Prostate gland (tissue), 2 donors: Measurements from ENCODE around the gene MYOT.

ENCODE experiments used
- CTCF ChIP-seq, 4 experiments: fragments of 200-600 bp in 2 of 4; fragments of 450-650 bp in 2 of 4; sonication (generic) in 2 of 4; IDR thresholded peaks; 1 replicate in 3 of 4; 2 replicates in 1 of 4; pipeline ENCODE4 v1.5.1; 2016 to 2019; ENCODE audit warnings: antibody characterized with exemption in 4 of 4, mild to moderate bottlenecking in 2 of 4, moderate library complexity in 2 of 4
- POLR2A ChIP-seq: fragments of 450-650 bp; IDR thresholded peaks from one replicate; pipeline ENCODE4 v1.6.1; 2016; ENCODE audit warnings: antibody characterized with exemption, mild to moderate bottlenecking
- POLR2AphosphoS5 ChIP-seq: sonication (generic); formaldehyde crosslinking; IDR thresholded peaks from one replicate; pipeline ENCODE4 v1.6.1; 2017; ENCODE audit warnings: antibody characterized with exemption

DNA sequence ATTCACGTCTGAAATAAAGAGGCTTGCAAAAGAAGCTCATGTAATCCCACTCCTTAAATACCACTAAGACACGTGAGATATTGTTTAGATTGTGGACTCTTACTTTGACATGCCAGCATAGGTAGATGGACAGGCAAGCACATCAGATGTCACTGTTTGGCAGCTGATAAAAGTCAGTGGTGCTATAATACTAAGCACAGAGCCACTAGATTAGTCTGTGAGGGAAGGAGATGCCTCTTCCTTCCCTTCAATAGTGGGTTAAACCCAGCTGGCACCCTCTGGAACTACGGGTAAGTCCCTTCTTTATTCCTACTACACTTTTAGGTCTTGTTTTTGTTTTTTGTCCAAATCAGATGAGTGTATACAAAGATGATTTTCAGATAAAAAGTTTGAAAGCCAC, at the start of gene MYOT:
- TF ChIP-seq CTCF (IDR thresholded peaks at IDR 0.05), result no peak
- TF ChIP-seq POLR2A, result no peak
- TF ChIP-seq POLR2AphosphoS5, result no peak
